Measurements from ENCODE around the gene MED27. TPM values are rescaled to one million over a fixed set of nuclear protein-coding genes. Genes with fewer than 3 reads are reported as not detected.

The MED27 gene
- total and polyA plus RNA-seq, 2 of the 8 experiments (the other 6 are each of a cell fraction or from before 2014, with no cell fraction given), result 29.9 to 56.5 TPM

DNA sequence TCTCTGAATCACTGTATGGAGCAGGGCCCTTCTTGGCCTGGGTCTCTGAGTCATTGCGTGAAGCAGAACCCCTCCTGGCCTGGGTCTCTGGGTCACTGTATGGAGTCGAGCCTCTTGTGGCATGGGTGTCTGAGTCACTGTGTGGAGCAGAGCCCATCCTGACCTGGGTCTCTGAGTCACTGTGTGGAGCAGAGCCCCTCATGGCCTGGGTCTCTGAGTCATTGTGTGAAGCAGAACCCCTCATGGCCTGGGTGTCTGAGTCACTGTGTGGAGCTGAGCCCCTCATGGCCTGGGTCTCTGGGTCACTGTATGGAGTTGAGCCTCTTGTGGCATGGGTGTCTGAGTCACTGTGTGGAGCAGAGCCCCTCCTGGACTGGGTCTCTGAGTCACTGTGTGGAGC lies 245.8 kb downstream of the MED27 start:
- H4K5ac ChIP-seq (ENCODE audit: insufficient read length, low read depth, low read length), result no peak overlapping the region
- ChIA-PET POLR2A (ENCODE audit: partially characterized antibody) (no interaction called here), CTCF (ENCODE audit: partially characterized antibody) (interaction anchor here (1.1 to 1.4 kb wide), 2 partner anchors 38 to 65 kb away, joined by 3 to 4 read pairs; no protein-coding TSS in a partner anchor)
- H3K56ac ChIP-seq (replicated peaks; ENCODE audit: insufficient read length, low read depth, low read length), result no peak overlapping the region
- H3K79me2 ChIP-seq (ENCODE audit: control insufficient read depth in 1 of 2, insufficient read depth in 2 of 2, low read length in 2 of 2), result no peaks in the 10 kb centered on the region
- H2BK120ac ChIP-seq (replicated peaks; ENCODE audit: low read depth, low read length), result no peak overlapping the region
- no peak overlapping the region for H2BK15ac ChIP-seq (ENCODE audit: low read length)
- H3K27me3 ChIP-seq (replicated peaks in 1 of 4; ENCODE audit: control insufficient read depth in 3 of 4, extremely low read depth in 1 of 4, insufficient read depth in 3 of 4, low read length in 3 of 4), result no peaks in the 10 kb centered on the region
- H2AFZ ChIP-seq (ENCODE audit: low read length), result no peak overlapping the region
- H4K8ac ChIP-seq (ENCODE audit: extremely low read depth, insufficient read depth, low read length), result no peak overlapping the region
- H3K23me2 ChIP-seq (ENCODE audit: low read depth, low read length), result no peaks in the 10 kb centered on the region
- WGBS, 2 experiments (ENCODE audit: extremely low coverage in 1 of 2, insufficient coverage in 1 of 2, insufficient read length in 1 of 2, insufficient replicate concordance in 2 of 2, low coverage in 1 of 2, low lambda C conversion rate in 2 of 2, missing lambda C conversion rate in 1 of 2), result 92% methylated on average over 2 of the region's 2 CpGs; no CpG with 5 or more reads in 1 of the 2 experiments
- H2AK5ac ChIP-seq (ENCODE audit: low read depth, low read length), result no peak overlapping the region
- DNase-seq (ENCODE audit: low read depth in 1 of 2, low spot score in 2 of 2) (no peak), FAIRE-seq (no peak)
- no peaks in the 10 kb centered on the region for H3K79me1 ChIP-seq (ENCODE audit: low read depth, low read length)
- H3K4me2 ChIP-seq (ENCODE audit: insufficient read depth in 1 of 2, low read depth in 2 of 2, low read length in 2 of 2), result no peak overlapping the region
- no peak overlapping the region for H2BK5ac ChIP-seq (ENCODE audit: low read depth, low read length)
- H2BK20ac ChIP-seq (ENCODE audit: low read length), result no peak overlapping the region
- no peak overlapping the region for H3K9ac ChIP-seq (replicated peaks in 1 of 4; ENCODE audit: extremely low read depth in 1 of 4, low read depth in 3 of 4, low read length in 3 of 4)
- peaks cover 0 to 6% of the 10 kb centered on the region in 2 experiments; a peak in 2 of 4 replicates for H3K9me3 ChIP-seq (ENCODE audit: insufficient read depth in 2 of 2, low read depth in 1 of 2, low read length in 1 of 2)
- no peak overlapping the region for H4K91ac ChIP-seq (replicated peaks; ENCODE audit: insufficient read length, low read length)
- H3K23ac ChIP-seq (ENCODE audit: insufficient read length), result no peak overlapping the region
- H3K4ac ChIP-seq (replicated peaks; ENCODE audit: insufficient read length, low read depth, low read length), result no peak overlapping the region
- H3K4me3 ChIP-seq (ENCODE audit: extremely low read depth in 1 of 4, insufficient read depth in 2 of 4, low read depth in 3 of 4, low read length in 4 of 4), result no peak overlapping the region
- no peak overlapping the region for H3K27ac ChIP-seq (ENCODE audit: low read depth, low read length)
- TF ChIP-seq TCF12 (IDR thresholded peaks at IDR 0.05; ENCODE audit: low read depth, low read length), result no peak
- no peak for TF ChIP-seq PHF8 (conservative IDR thresholded peaks at IDR 0.05; ENCODE audit: low read depth, low read length)
- TF ChIP-seq POU5F1 (IDR thresholded peaks at IDR 0.05; ENCODE audit: low read depth, low read length), result no peak
- TF ChIP-seq SAP30 (IDR thresholded peaks at IDR 0.05; ENCODE audit: insufficient read depth, insufficient replicate concordance, low read length), result no peak
- no peak for TF ChIP-seq NANOG (IDR thresholded peaks at IDR 0.05; ENCODE audit: insufficient read depth, low read depth, low read length, poor library complexity, severe bottlenecking)
- TF ChIP-seq BACH1 (IDR thresholded peaks at IDR 0.05; ENCODE audit: low read length), result no peak
- TF ChIP-seq EGR1 (IDR thresholded peaks at IDR 0.05; ENCODE audit: borderline replicate concordance, low read depth, low read length), result no peak
- no peak for TF ChIP-seq CBX5 (IDR thresholded peaks at IDR 0.05; ENCODE audit: low read depth, low read length)
- TF ChIP-seq SIX5 (IDR thresholded peaks at IDR 0.05; ENCODE audit: low read depth, low read length), result no peak
- TF ChIP-seq, protein P1, sequence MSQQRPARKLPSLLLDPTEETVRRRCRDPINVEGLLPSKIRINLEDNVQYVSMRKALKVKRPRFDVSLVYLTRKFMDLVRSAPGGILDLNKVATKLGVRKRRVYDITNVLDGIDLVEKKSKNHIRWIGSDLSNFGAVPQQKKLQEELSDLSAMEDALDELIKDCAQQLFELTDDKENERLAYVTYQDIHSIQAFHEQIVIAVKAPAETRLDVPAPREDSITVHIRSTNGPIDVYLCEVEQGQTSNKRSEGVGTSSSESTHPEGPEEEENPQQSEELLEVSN (IDR thresholded peaks at IDR 0.05), result no peak
- TF ChIP-seq, protein P2, sequence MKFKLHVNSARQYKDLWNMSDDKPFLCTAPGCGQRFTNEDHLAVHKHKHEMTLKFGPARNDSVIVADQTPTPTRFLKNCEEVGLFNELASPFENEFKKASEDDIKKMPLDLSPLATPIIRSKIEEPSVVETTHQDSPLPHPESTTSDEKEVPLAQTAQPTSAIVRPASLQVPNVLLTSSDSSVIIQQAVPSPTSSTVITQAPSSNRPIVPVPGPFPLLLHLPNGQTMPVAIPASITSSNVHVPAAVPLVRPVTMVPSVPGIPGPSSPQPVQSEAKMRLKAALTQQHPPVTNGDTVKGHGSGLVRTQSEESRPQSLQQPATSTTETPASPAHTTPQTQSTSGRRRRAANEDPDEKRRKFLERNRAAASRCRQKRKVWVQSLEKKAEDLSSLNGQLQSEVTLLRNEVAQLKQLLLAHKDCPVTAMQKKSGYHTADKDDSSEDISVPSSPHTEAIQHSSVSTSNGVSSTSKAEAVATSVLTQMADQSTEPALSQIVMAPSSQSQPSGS (IDR thresholded peaks at IDR 0.05; ENCODE audit: low read length), result no peak
- no peak for TF ChIP-seq TBP (IDR thresholded peaks at IDR 0.05; ENCODE audit: low read depth, low read length)
- no peak overlapping the region for H3K18ac ChIP-seq (ENCODE audit: extremely low read depth, low read length)
- H3K4me1 ChIP-seq (replicated peaks in 1 of 4; ENCODE audit: control insufficient read depth in 3 of 4, insufficient read depth in 4 of 4, low read length in 3 of 4), result peaks cover 0 to 3% (median 0%) of the 10 kb centered on the region in 4 experiments; a peak in 2 of 7 replicates
- no peaks in the 10 kb centered on the region for H3K36me3 ChIP-seq (ENCODE audit: control insufficient read depth in 2 of 4, insufficient read depth in 4 of 4, low read length in 3 of 4)
- no peak overlapping the region for H3K14ac ChIP-seq (ENCODE audit: insufficient read length)
- H4K20me1 ChIP-seq (replicated peaks in 1 of 2; ENCODE audit: control insufficient read depth in 1 of 2, insufficient read depth in 2 of 2, low read length in 2 of 2), result no peaks in the 10 kb centered on the region
- no peak overlapping the region for H2BK12ac ChIP-seq (ENCODE audit: low read depth, low read length)
